ENCODE data around the gene DCTN3.

DCTN3 gene

GRCh38 chr9:34591248-34591916, 28.9 kb downstream of the DCTN3 start:
- peak; percentile 48 to 86 (median 75) for DNase-seq (ENCODE audit: low read depth in 2 of 3, low spot score in 1 of 3)

- no peak for DNase-seq (ENCODE audit: low read depth in 2 of 3, low spot score in 1 of 3)
These were observed 29.7 kb downstream of the DCTN3 start for GRCh38 chr9:34590381-34591247.

GRCh38 chr9:34589636-34590380, 30.5 kb downstream of the DCTN3 start, which contains the start of gene CNTFR:
CNTFR (minus strand) TSS chr9:34589724; CDS start chr9:34568981, 20,743 bp downstream.
- no peak for DNase-seq (ENCODE audit: low read depth in 2 of 3, low spot score in 1 of 3)

- no peak for DNase-seq (ENCODE audit: low read depth in 2 of 3, low spot score in 1 of 3)
These were observed 31.3 kb downstream of the DCTN3 start for GRCh38 chr9:34588671-34589635.

- DNase-seq (ENCODE audit: low read depth in 2 of 3, low spot score in 1 of 3), result no peak
These were observed 33.0 kb downstream of the DCTN3 start for GRCh38 chr9:34587271-34587670.

- no peak for DNase-seq (ENCODE audit: low read depth in 2 of 3, low spot score in 1 of 3)
These were observed 34.2 kb downstream of the DCTN3 start for GRCh38 chr9:34585946-34586669.

GRCh38 chr9:34584970-34585369, 35.3 kb downstream of the DCTN3 start:
- DNase-seq (ENCODE audit: low read depth in 2 of 3, low spot score in 1 of 3), result no peak

GRCh38 chr9:34582787-34583186, 37.5 kb downstream of the DCTN3 start:
- no peak for DNase-seq (ENCODE audit: low read depth in 2 of 3, low spot score in 1 of 3)

GRCh38 chr9:34581318-34581717, 39.0 kb downstream of the DCTN3 start:
- no peak for DNase-seq (ENCODE audit: low read depth in 2 of 3, low spot score in 1 of 3)

- no peak for DNase-seq (ENCODE audit: low read depth in 2 of 3, low spot score in 1 of 3)
These were observed 39.9 kb downstream of the DCTN3 start for GRCh38 chr9:34580358-34580757.

- DNase-seq (ENCODE audit: low read depth in 2 of 3, low spot score in 1 of 3), result no peak
These were observed 40.5 kb downstream of the DCTN3 start for GRCh38 chr9:34579808-34580163.

- DNase-seq (ENCODE audit: low read depth in 2 of 3, low spot score in 1 of 3), result no peak
These were observed 41.0 kb downstream of the DCTN3 start for GRCh38 chr9:34579104-34579807.

- no peak for DNase-seq (ENCODE audit: low read depth in 2 of 3, low spot score in 1 of 3)
These were observed 41.8 kb downstream of the DCTN3 start for GRCh38 chr9:34578241-34579103.

- DNase-seq (ENCODE audit: low read depth in 2 of 3, low spot score in 1 of 3), result no peak
These were observed 42.7 kb downstream of the DCTN3 start for GRCh38 chr9:34577400-34578240.

- DNase-seq (ENCODE audit: low read depth in 2 of 3, low spot score in 1 of 3), result no peak
These were observed 43.5 kb downstream of the DCTN3 start for GRCh38 chr9:34576597-34577399.

- no peak for DNase-seq (ENCODE audit: low read depth in 2 of 3, low spot score in 1 of 3)
These were observed 44.3 kb downstream of the DCTN3 start for GRCh38 chr9:34575862-34576596.

Data from stimulated activated CD4-positive, alpha-beta T cell treated with anti-CD3 and anti-CD28 coated beads, Interleukin-12 subunit alpha, Interleukin-12 subunit beta, amount 100 ng/mL, for 48 hours (primary cell).